ENCODE data around the gene KCNIP1.

KCNIP1 gene

GRCh38 chr5:170483701-170484458, 19.9 kb upstream of the KCNIP1 start:
- 0 out of 2 replicates have a peak, but pooled peaks cover 7% of the 10 kb centered on the region for H3K4me1 ChIP-seq (ENCODE audit: control insufficient read depth, insufficient read depth, low read length)
- H3K9ac ChIP-seq (ENCODE audit: low read length) = no peak overlapping the region
- no peaks in the 10 kb centered on the region for H3K9me3 ChIP-seq (ENCODE audit: control insufficient read depth, insufficient read depth, low read depth, low read length)
- no peaks in the 10 kb centered on the region for H3K36me3 ChIP-seq (ENCODE audit: control insufficient read depth, insufficient read depth, low read length)
- peaks cover 12% of the 10 kb centered on the region for H3K27me3 ChIP-seq (ENCODE audit: control insufficient read depth, insufficient read depth, low read length)
- no peak overlapping the region for H3K27ac ChIP-seq (ENCODE audit: low read depth, low read length)
- H3K4me3 ChIP-seq (ENCODE audit: low read depth, low read length) = no peak overlapping the region

- no peak overlapping the region for H3K27ac ChIP-seq (ENCODE audit: low read depth, low read length)
- no peaks in the 10 kb centered on the region for H3K36me3 ChIP-seq (ENCODE audit: control insufficient read depth, insufficient read depth, low read length)
- no peaks in the 10 kb centered on the region for H3K9me3 ChIP-seq (ENCODE audit: control insufficient read depth, insufficient read depth, low read depth, low read length)
- no peak overlapping the region for H3K4me3 ChIP-seq (ENCODE audit: low read depth, low read length)
- H3K4me1 ChIP-seq (ENCODE audit: control insufficient read depth, insufficient read depth, low read length) = 0 out of 2 replicates have a peak, but pooled peaks cover 7% of the 10 kb centered on the region
- H3K27me3 ChIP-seq (ENCODE audit: control insufficient read depth, insufficient read depth, low read length) = peaks cover 12% of the 10 kb centered on the region
- no peak overlapping the region for H3K9ac ChIP-seq (ENCODE audit: low read length)
Observed at GRCh38 chr5:170484459-170484831, 19.4 kb upstream of the KCNIP1 start.

GRCh38 chr5:170484847-170485615, 18.8 kb upstream of the KCNIP1 start:
- H3K27ac ChIP-seq (ENCODE audit: low read depth, low read length) = no peak overlapping the region
- H3K4me1 ChIP-seq (ENCODE audit: control insufficient read depth, insufficient read depth, low read length) = 0 out of 2 replicates have a peak, but pooled peaks cover 9% of the 10 kb centered on the region
- peaks cover 12% of the 10 kb centered on the region for H3K27me3 ChIP-seq (ENCODE audit: control insufficient read depth, insufficient read depth, low read length)
- H3K4me3 ChIP-seq (ENCODE audit: low read depth, low read length) = no peak overlapping the region
- H3K9ac ChIP-seq (ENCODE audit: low read length) = no peak overlapping the region
- no peaks in the 10 kb centered on the region for H3K36me3 ChIP-seq (ENCODE audit: control insufficient read depth, insufficient read depth, low read length)
- H3K9me3 ChIP-seq (ENCODE audit: control insufficient read depth, insufficient read depth, low read depth, low read length) = no peaks in the 10 kb centered on the region

- Histone ChIP-seq H3K27me3 (ENCODE audit: control insufficient read depth, insufficient read depth, low read length) (peaks cover 12% of the 10 kb centered on the region), H3K4me3 (ENCODE audit: low read depth, low read length) (no peak overlapping the region), H3K9ac (ENCODE audit: low read length) (no peak overlapping the region), H3K27ac (ENCODE audit: low read depth, low read length) (no peak overlapping the region), H3K9me3 (ENCODE audit: control insufficient read depth, insufficient read depth, low read depth, low read length) (no peaks in the 10 kb centered on the region), H3K36me3 (ENCODE audit: control insufficient read depth, insufficient read depth, low read length) (no peaks in the 10 kb centered on the region), H3K4me1 (ENCODE audit: control insufficient read depth, insufficient read depth, low read length) (peaks cover 13% of the 10 kb centered on the region; the same call in 1 of the 2 replicates)
Observed at GRCh38 chr5:170485616-170485911, 18.3 kb upstream of the KCNIP1 start.

GRCh38 chr5:170486371-170486770, 17.4 kb upstream of the KCNIP1 start:
- Histone ChIP-seq H3K9me3 (ENCODE audit: control insufficient read depth, insufficient read depth, low read depth, low read length) (no peaks in the 10 kb centered on the region), H3K27ac (ENCODE audit: low read depth, low read length) (no peak overlapping the region), H3K36me3 (ENCODE audit: control insufficient read depth, insufficient read depth, low read length) (no peaks in the 10 kb centered on the region), H3K4me1 (ENCODE audit: control insufficient read depth, insufficient read depth, low read length) (peaks cover 13% of the 10 kb centered on the region; the same call in 1 of the 2 replicates), H3K27me3 (ENCODE audit: control insufficient read depth, insufficient read depth, low read length) (peaks cover 12% of the 10 kb centered on the region), H3K4me3 (ENCODE audit: low read depth, low read length) (no peak overlapping the region), H3K9ac (ENCODE audit: low read length) (no peak overlapping the region)

- Histone ChIP-seq H3K27me3 (ENCODE audit: control insufficient read depth, insufficient read depth, low read length) (peaks cover 11% of the 10 kb centered on the region), H3K27ac (ENCODE audit: low read depth, low read length) (no peak overlapping the region), H3K9ac (ENCODE audit: low read length) (no peak overlapping the region), H3K36me3 (ENCODE audit: control insufficient read depth, insufficient read depth, low read length) (no peaks in the 10 kb centered on the region), H3K4me1 (ENCODE audit: control insufficient read depth, insufficient read depth, low read length) (peaks cover 13% of the 10 kb centered on the region; the same call in 1 of the 2 replicates), H3K4me3 (ENCODE audit: low read depth, low read length) (no peak overlapping the region), H3K9me3 (ENCODE audit: control insufficient read depth, insufficient read depth, low read depth, low read length) (no peaks in the 10 kb centered on the region)
Observed at GRCh38 chr5:170488570-170488969, 15.2 kb upstream of the KCNIP1 start.

- Histone ChIP-seq H3K9ac (ENCODE audit: low read length) (no peak overlapping the region), H3K36me3 (ENCODE audit: control insufficient read depth, insufficient read depth, low read length) (no peaks in the 10 kb centered on the region), H3K27me3 (ENCODE audit: control insufficient read depth, insufficient read depth, low read length) (peaks cover 9% of the 10 kb centered on the region), H3K27ac (ENCODE audit: low read depth, low read length) (no peak overlapping the region), H3K4me1 (ENCODE audit: control insufficient read depth, insufficient read depth, low read length) (peaks cover 9% of the 10 kb centered on the region; the same call in 1 of the 2 replicates), H3K9me3 (ENCODE audit: control insufficient read depth, insufficient read depth, low read depth, low read length) (no peaks in the 10 kb centered on the region), H3K4me3 (ENCODE audit: low read depth, low read length) (no peak overlapping the region)
Observed at GRCh38 chr5:170489199-170489598, 14.6 kb upstream of the KCNIP1 start.

- H3K36me3 ChIP-seq (ENCODE audit: control insufficient read depth, insufficient read depth, low read length) = no peaks in the 10 kb centered on the region
- no peak overlapping the region for H3K27ac ChIP-seq (ENCODE audit: low read depth, low read length)
- peaks cover 13% of the 10 kb centered on the region; the same call in 1 of the 2 replicates for H3K27me3 ChIP-seq (ENCODE audit: control insufficient read depth, insufficient read depth, low read length)
- peaks cover 6% of the 10 kb centered on the region; the same call in 1 of the 2 replicates for H3K4me1 ChIP-seq (ENCODE audit: control insufficient read depth, insufficient read depth, low read length)
- no peak overlapping the region for H3K9ac ChIP-seq (ENCODE audit: low read length)
- H3K9me3 ChIP-seq (ENCODE audit: control insufficient read depth, insufficient read depth, low read depth, low read length) = no peaks in the 10 kb centered on the region
- H3K4me3 ChIP-seq (ENCODE audit: low read depth, low read length) = no peak overlapping the region
Observed at GRCh38 chr5:170490381-170490780, 13.4 kb upstream of the KCNIP1 start.

- Histone ChIP-seq H3K4me1 (ENCODE audit: control insufficient read depth, insufficient read depth, low read length) (peaks cover 6% of the 10 kb centered on the region; the same call in 1 of the 2 replicates), H3K27ac (ENCODE audit: low read depth, low read length) (no peak overlapping the region), H3K27me3 (ENCODE audit: control insufficient read depth, insufficient read depth, low read length) (peaks cover 18% of the 10 kb centered on the region; the same call in 1 of the 2 replicates)
Observed at GRCh38 chr5:170491479-170491878, 12.3 kb upstream of the KCNIP1 start.

GRCh38 chr5:170493028-170493820, 10.6 kb upstream of the KCNIP1 start:
- H3K36me3 ChIP-seq (ENCODE audit: control insufficient read depth, insufficient read depth, low read length) = no peaks in the 10 kb centered on the region
- no peak overlapping the region for H3K4me3 ChIP-seq (ENCODE audit: low read depth, low read length)
- peaks cover 25% of the 10 kb centered on the region; the same call in 1 of the 2 replicates for H3K27me3 ChIP-seq (ENCODE audit: control insufficient read depth, insufficient read depth, low read length)
- no peak overlapping the region for H3K9ac ChIP-seq (ENCODE audit: low read length)
- H3K9me3 ChIP-seq (ENCODE audit: control insufficient read depth, insufficient read depth, low read depth, low read length) = no peaks in the 10 kb centered on the region
- peaks cover 6% of the 10 kb centered on the region; the same call in 1 of the 2 replicates for H3K4me1 ChIP-seq (ENCODE audit: control insufficient read depth, insufficient read depth, low read length)
- H3K27ac ChIP-seq (ENCODE audit: low read depth, low read length) = no peak overlapping the region

More at GRCh38 chr5:170491479-170491878, 12.3 kb upstream of the KCNIP1 start:
- H3K4me3 ChIP-seq (ENCODE audit: low read depth, low read length) = no peak overlapping the region
- no peaks in the 10 kb centered on the region for H3K36me3 ChIP-seq (ENCODE audit: control insufficient read depth, insufficient read depth, low read length)
- no peak overlapping the region for H3K9ac ChIP-seq (ENCODE audit: low read length)
- no peaks in the 10 kb centered on the region for H3K9me3 ChIP-seq (ENCODE audit: control insufficient read depth, insufficient read depth, low read depth, low read length)
